ENCODE data around the gene SMIM7.
"Not testable (repeated sequence)": the region's sequence is repeated elsewhere in the genome, so short reads cannot be mapped to it uniquely, and the experiment has no call there.

SMIM7 gene

GRCh38 chr19:16654140-16654539, 5.8 kb downstream of the SMIM7 start:
- no peak for FAIRE-seq

- no peak for FAIRE-seq
Measured at GRCh38 chr19:16652854-16653253, 7.1 kb downstream of the SMIM7 start.

GRCh38 chr19:16651421-16652188, 8.3 kb downstream of the SMIM7 start:
- FAIRE-seq, result not testable (repeated sequence)

GRCh38 chr19:16650821-16651220, 9.1 kb downstream of the SMIM7 start:
- no peak for FAIRE-seq

- FAIRE-seq, result no peak
Measured at GRCh38 chr19:16649734-16650133, 10.2 kb downstream of the SMIM7 start.

GRCh38 chr19:16645140-16645539, 14.8 kb downstream of the SMIM7 start:
- FAIRE-seq, result no peak

GRCh38 chr19:16641695-16642094, 18.2 kb downstream of the SMIM7 start:
- no peak for FAIRE-seq

- no peak for FAIRE-seq
Measured at GRCh38 chr19:16640951-16641350, 19.0 kb downstream of the SMIM7 start.

GRCh38 chr19:16638666-16639065, 21.3 kb downstream of the SMIM7 start:
- FAIRE-seq, result no peak

- no peak for FAIRE-seq
Measured at GRCh38 chr19:16637535-16637934, 22.4 kb downstream of the SMIM7 start.

GRCh38 chr19:16631465-16631864, 28.5 kb downstream of the SMIM7 start:
- no peak for FAIRE-seq

GRCh38 chr19:16628984-16629691, 30.8 kb downstream of the SMIM7 start:
- no peak for FAIRE-seq

GRCh38 chr19:16628183-16628983, 31.6 kb downstream of the SMIM7 start, which contains the start of gene MED26:
Gene MED26, minus strand, starts transcription at chr19:16628204. Its CDS starts 261 bp downstream, at chr19:16627943.
- no peak for FAIRE-seq

GRCh38 chr19:16627928-16628182, 32.1 kb downstream of the SMIM7 start:
- no peak for FAIRE-seq

GRCh38 chr19:16627193-16627927, 32.6 kb downstream of the SMIM7 start:
- no peak for FAIRE-seq

GRCh38 chr19:16626796-16627192, 33.1 kb downstream of the SMIM7 start:
- FAIRE-seq, result no peak

GRCh38 chr19:16625163-16625958, 34.6 kb downstream of the SMIM7 start:
- FAIRE-seq, result no peak

- FAIRE-seq, result no peak
Measured at GRCh38 chr19:16624236-16624635, 35.7 kb downstream of the SMIM7 start.

GRCh38 chr19:16623576-16623975, 36.4 kb downstream of the SMIM7 start:
- FAIRE-seq, result no peak

GRCh38 chr19:16623066-16623465, 36.9 kb downstream of the SMIM7 start:
- no peak for FAIRE-seq

- FAIRE-seq, result no peak
Measured at GRCh38 chr19:16621165-16621800, 38.7 kb downstream of the SMIM7 start.

- no peak for FAIRE-seq
Measured at GRCh38 chr19:16620584-16620983, 39.4 kb downstream of the SMIM7 start.

All from TTC549 (cell line).